Vagina (tissue), 2 donors: Measurements from ENCODE around the gene CPLANE1. TPM values are rescaled to one million over a fixed set of nuclear protein-coding genes. Genes with fewer than 3 reads are reported as not detected.
A peak's percentile ranks its signal among the peaks of the same experiment; 100 is the strongest.

Experiments used
- DNase-seq, 2 donors: peaks; one replicate each; pipeline ENCODE4 v3.0.0-alpha.2; 2017; ENCODE audit errors: extremely low spot score in 2 of 2
- H3K27ac ChIP-seq: fragments of 200-600 bp; sonication (generic); one replicate; pipeline ENCODE4 v1.5.1; 2019
- H3K27me3 ChIP-seq: fragments of 200-600 bp; sonication (generic); one replicate; pipeline ENCODE4 v1.5.1; 2019
- H3K36me3 ChIP-seq, 2 donors: fragments of 200-600 bp; sonication (generic); one replicate each; pipeline ENCODE4 v1.5.1; 2017 to 2019
- H3K4me1 ChIP-seq: fragments of 200-600 bp; sonication (generic); one replicate; pipeline ENCODE4 v1.5.1; 2019
- H3K4me3 ChIP-seq, 2 donors: fragments of 200-600 bp; sonication (generic); 1 replicate in 1 of 2; 2 replicates in 1 of 2; pipeline ENCODE4 v1.5.1; 2016 to 2019
- H3K9me3 ChIP-seq: fragments of 200-600 bp; sonication (generic); one replicate; pipeline ENCODE4 v1.5.1; 2019
- POLR2A ChIP-seq, 2 donors: fragments of 450-650 bp; IDR thresholded peaks; one replicate each; pipeline ENCODE4 v1.6.1; 2017; ENCODE audit warnings: antibody characterized with exemption in 2 of 2, mild to moderate bottlenecking in 2 of 2, moderate library complexity in 2 of 2
- POLR2AphosphoS5 ChIP-seq, 2 donors: sonication (generic); formaldehyde crosslinking; IDR thresholded peaks; one replicate each; pipeline ENCODE4 v1.9.0; 2017; ENCODE audit warnings: antibody characterized with exemption in 2 of 2, mild to moderate bottlenecking in 2 of 2, low read depth in 1 of 2; ENCODE audit not compliant: insufficient read depth in 1 of 2
- intact Hi-C: fragments of 100-400 bp; cut with DNase I; formaldehyde crosslinking; loops from one replicate; pipeline ENCODE4 v1.15.1; 2023
- total RNA-seq: library from RNA; depleted of rRNA; stranded (reverse); fragments of >200 nt; gene quantifications from one replicate; pipeline ENCODE4 v1.2.3, GENCODE V29; 2016
- TF ChIP-seq, protein P1 (sequence below), 3 experiments: fragments of 450-650 bp in 2 of 3; fragments of 200-600 bp in 1 of 3; sonication (generic) in 1 of 3; IDR thresholded peaks; one replicate each; pipeline ENCODE4 v1.5.1; 2017 to 2019; ENCODE audit warnings: antibody characterized with exemption in 3 of 3, mild to moderate bottlenecking in 2 of 3, moderate library complexity in 2 of 3

CPLANE1 gene
- total RNA-seq, 1 donor from 2014 or later: 26.5 TPM

DNA sequence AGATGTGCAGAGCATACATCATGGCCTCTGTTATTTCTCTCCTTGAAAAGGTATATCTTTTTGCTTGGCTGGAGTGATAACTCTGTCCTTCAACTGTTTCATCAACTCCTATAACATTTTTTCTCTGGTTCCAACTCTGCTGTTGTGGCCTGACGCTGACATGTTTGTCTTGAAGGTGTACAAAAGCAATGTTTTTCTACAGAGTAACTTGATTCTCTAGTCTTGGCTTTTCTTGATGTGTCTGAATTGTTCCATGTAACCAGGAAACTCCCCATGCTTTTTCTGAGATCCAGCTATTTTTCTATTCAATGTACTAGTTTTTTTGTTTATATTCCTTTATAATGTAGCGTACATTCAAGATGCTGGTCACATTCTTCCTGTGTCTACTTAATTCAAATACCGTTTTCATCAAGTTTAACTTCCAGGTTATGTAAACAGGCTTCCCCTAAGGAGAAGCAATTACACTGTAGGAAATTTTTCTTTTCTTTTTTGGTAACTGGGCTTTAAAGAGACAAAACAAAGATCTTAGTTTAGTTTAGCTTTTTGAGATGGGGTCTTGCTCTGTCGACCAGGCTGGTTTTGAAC, 6.7 kb upstream of the CPLANE1 start:
- no peak overlapping the region for H3K4me3 ChIP-seq
- intact Hi-C loops: no loop called here
- TF ChIP-seq POLR2AphosphoS5 (IDR thresholded peaks at IDR 0.05; ENCODE audit: insufficient read depth in 1 of 2, low read depth in 1 of 2) (no peak), POLR2A (IDR thresholded peaks at IDR 0.05) (no peak)
- TF ChIP-seq, protein P1, sequence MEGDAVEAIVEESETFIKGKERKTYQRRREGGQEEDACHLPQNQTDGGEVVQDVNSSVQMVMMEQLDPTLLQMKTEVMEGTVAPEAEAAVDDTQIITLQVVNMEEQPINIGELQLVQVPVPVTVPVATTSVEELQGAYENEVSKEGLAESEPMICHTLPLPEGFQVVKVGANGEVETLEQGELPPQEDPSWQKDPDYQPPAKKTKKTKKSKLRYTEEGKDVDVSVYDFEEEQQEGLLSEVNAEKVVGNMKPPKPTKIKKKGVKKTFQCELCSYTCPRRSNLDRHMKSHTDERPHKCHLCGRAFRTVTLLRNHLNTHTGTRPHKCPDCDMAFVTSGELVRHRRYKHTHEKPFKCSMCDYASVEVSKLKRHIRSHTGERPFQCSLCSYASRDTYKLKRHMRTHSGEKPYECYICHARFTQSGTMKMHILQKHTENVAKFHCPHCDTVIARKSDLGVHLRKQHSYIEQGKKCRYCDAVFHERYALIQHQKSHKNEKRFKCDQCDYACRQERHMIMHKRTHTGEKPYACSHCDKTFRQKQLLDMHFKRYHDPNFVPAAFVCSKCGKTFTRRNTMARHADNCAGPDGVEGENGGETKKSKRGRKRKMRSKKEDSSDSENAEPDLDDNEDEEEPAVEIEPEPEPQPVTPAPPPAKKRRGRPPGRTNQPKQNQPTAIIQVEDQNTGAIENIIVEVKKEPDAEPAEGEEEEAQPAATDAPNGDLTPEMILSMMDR (IDR thresholded peaks at IDR 0.05): no peak
- H3K27ac ChIP-seq: no peak overlapping the region
- no peaks in the 10 kb centered on the region for H3K9me3 ChIP-seq
- H3K4me1 ChIP-seq: no peaks in the 10 kb centered on the region
- no peaks in the 10 kb centered on the region for H3K36me3 ChIP-seq
- no peak for DNase-seq
- H3K27me3 ChIP-seq: no peaks in the 10 kb centered on the region

- Histone ChIP-seq H3K4me3 (no peak overlapping the region), H3K27ac (no peak overlapping the region), H3K4me1 (no peaks in the 10 kb centered on the region), H3K36me3 (no peaks in the 10 kb centered on the region), H3K9me3 (no peaks in the 10 kb centered on the region), H3K27me3 (no peaks in the 10 kb centered on the region)
- DNase-seq: no peak
- intact Hi-C loops: no loop called here
- TF ChIP-seq POLR2AphosphoS5 (IDR thresholded peaks at IDR 0.05; ENCODE audit: insufficient read depth in 1 of 2, low read depth in 1 of 2) (no peak), POLR2A (IDR thresholded peaks at IDR 0.05) (no peak)
- TF ChIP-seq, protein P1 (IDR thresholded peaks at IDR 0.05): no peak
These were observed 5.4 kb upstream of the CPLANE1 start for GRCh38 chr5:37254581-37254980.

GRCh38 chr5:37251665-37252064, 2.5 kb upstream of the CPLANE1 start:
- Histone ChIP-seq H3K36me3 (no peaks in the 10 kb centered on the region), H3K27me3 (no peaks in the 10 kb centered on the region), H3K4me1 (peaks cover 21% of the 10 kb centered on the region), H3K27ac (no peak overlapping the region), H3K9me3 (no peaks in the 10 kb centered on the region), H3K4me3 (no peak overlapping the region)
- DNase-seq: no peak
- intact Hi-C loops: no loop called here
- TF ChIP-seq, protein P1 (IDR thresholded peaks at IDR 0.05): no peak
- TF ChIP-seq POLR2A (IDR thresholded peaks at IDR 0.05) (no peak), POLR2AphosphoS5 (IDR thresholded peaks at IDR 0.05; ENCODE audit: insufficient read depth in 1 of 2, low read depth in 1 of 2) (no peak)

- peak overlapping the region; percentile 91 for H3K27ac ChIP-seq
- intact Hi-C loops: no loop called here
- no peaks in the 10 kb centered on the region for H3K36me3 ChIP-seq
- no peak for DNase-seq
- peak overlapping the region; percentile 78 to 83 for H3K4me3 ChIP-seq
- no peaks in the 10 kb centered on the region for H3K27me3 ChIP-seq
- no peaks in the 10 kb centered on the region for H3K9me3 ChIP-seq
- H3K4me1 ChIP-seq: peaks cover 22% of the 10 kb centered on the region
- TF ChIP-seq, protein P1 (IDR thresholded peaks at IDR 0.05): no peak
- no peak for TF ChIP-seq POLR2A (IDR thresholded peaks at IDR 0.05)
- TF ChIP-seq POLR2AphosphoS5 (IDR thresholded peaks at IDR 0.05; ENCODE audit: insufficient read depth in 1 of 2, low read depth in 1 of 2): no peak
These were observed 614 bp upstream of the CPLANE1 start for GRCh38 chr5:37249815-37250164.

DNA sequence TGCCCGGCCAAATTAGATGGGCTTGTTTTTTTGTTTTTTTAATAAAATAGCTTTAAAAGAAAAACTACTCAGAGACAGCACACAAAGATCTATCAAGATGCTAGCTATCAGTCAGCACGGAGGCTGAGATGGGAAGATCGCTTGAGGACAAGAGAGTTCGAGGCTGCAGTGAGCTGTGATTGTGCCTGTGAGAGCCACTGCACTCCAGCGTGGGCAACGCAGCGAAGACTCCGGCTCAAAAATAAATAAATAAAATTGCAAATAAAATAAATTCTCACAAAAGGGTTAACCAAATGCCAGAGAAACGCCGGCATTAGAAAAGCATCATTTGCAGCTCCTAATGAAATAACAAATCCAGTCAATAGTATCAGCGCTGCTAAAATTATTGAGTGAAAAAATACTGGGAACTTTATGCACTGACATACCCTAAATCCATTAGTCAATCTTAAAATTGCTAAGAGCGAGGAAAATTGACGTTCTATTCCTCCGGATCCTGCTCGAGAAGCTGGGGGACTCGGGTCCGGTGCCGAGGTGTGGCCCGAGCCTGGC, 681 bp downstream of the CPLANE1 start:
- intact Hi-C loops: no loop called here
- DNase-seq: no peak
- Histone ChIP-seq H3K9me3 (no peaks in the 10 kb centered on the region), H3K36me3 (no peaks in the 10 kb centered on the region), H3K27ac (peak overlapping the region; percentile 91), H3K27me3 (no peaks in the 10 kb centered on the region), H3K4me1 (peaks cover 22% of the 10 kb centered on the region), H3K4me3 (peak overlapping the region; percentile 78 to 83)
- TF ChIP-seq POLR2AphosphoS5 (IDR thresholded peaks at IDR 0.05; ENCODE audit: insufficient read depth in 1 of 2, low read depth in 1 of 2) (no peak), POLR2A (IDR thresholded peaks at IDR 0.05) (no peak)
- TF ChIP-seq, protein P1 (IDR thresholded peaks at IDR 0.05): no peak
